ENCODE results near the gene ATRN. TPM values are rescaled to one million over a fixed set of nuclear protein-coding genes. Genes with fewer than 3 reads are reported as not detected.
"Not testable (repeated sequence)": the region's sequence is repeated elsewhere in the genome, so short reads cannot be mapped to it uniquely, and the experiment has no call there.

ATRN gene
- total RNA-seq, 1 donor from 2014 or later: 11.8 TPM

DNA sequence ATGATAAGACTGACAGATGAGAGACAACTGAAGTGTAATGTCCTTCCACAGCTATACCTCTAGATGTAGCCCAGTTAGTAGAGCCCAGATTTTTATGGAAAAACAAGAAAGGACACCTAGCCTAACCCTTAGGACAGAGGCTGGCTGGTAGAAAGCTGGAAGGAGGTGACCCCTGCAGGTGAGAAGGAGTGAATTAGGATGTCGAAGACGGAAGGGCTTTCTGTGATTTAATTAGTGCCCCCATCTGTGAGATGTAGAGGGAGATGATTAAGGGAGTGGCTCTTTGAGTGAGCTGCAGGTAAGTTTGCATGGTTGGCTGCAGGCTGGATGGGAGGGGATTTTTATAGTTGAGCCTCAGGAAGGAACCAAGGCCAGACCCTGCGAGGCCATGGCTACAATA lies 109.6 kb downstream of the ATRN start:
- H3K27me3 Mint-ChIP-seq: no peaks in the 10 kb centered on the region
- no peaks in the 10 kb centered on the region for H3K9me3 Mint-ChIP-seq
- peaks cover 15% of the 10 kb centered on the region for H3K36me3 Mint-ChIP-seq (ENCODE audit: low read depth)
- intact Hi-C loops (cut with micrococcal nuclease): no loop called here
- no peak overlapping the region for H3K27ac Mint-ChIP-seq
- no peak for DNase-seq
- no peaks in the 10 kb centered on the region for H3K4me1 Mint-ChIP-seq
- no peak overlapping the region for H3K4me3 Mint-ChIP-seq

DNA sequence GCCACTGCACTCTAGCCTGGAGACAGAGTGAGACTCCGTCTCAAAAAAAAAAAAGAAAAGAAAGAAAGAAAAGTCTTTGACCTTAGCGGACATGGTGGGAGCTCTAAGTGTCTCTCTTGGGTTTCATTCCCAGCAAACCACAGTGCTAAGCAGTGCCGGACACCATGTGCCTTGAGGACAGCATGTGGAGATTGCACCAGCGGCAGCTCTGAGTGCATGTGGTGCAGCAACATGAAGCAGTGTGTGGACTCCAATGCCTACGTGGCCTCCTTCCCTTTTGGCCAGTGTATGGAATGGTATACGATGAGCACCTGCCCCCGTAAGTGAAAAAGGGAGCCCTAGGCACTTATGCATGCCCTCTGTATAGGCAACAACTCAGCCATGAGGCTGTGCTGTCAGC lies 112.9 kb downstream of the ATRN start:
- Mint-ChIP-seq H3K4me3 (no peak overlapping the region), H3K4me1 (no peaks in the 10 kb centered on the region), H3K27ac (no peak overlapping the region), H3K36me3 (ENCODE audit: low read depth) (peaks cover 29% of the 10 kb centered on the region), H3K9me3 (no peaks in the 10 kb centered on the region), H3K27me3 (no peaks in the 10 kb centered on the region)
- no peak for DNase-seq
- intact Hi-C loops (cut with micrococcal nuclease): no loop called here

DNA sequence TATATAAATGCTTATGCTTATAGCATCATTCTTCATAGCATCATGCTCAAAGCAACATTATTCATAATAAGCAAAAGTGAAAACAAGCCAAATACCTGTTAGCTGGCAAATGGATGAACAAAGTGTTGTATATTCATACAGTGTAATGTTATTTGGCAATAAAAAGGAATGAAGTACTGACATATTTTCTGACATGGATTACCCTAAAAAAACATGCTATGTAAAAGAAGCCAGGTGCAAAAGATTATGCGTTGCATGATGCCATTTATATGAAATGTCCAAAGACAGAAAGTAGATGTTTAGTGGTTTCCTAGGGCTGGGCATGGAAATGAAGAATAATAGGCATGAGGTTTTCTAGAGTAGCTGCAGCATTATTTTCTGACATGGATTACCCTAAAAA lies 115.3 kb downstream of the ATRN start:
- Mint-ChIP-seq H3K4me1 (no peaks in the 10 kb centered on the region), H3K9me3 (no peaks in the 10 kb centered on the region), H3K4me3 (no peak overlapping the region), H3K36me3 (ENCODE audit: low read depth) (peaks cover 27% of the 10 kb centered on the region), H3K27ac (no peak overlapping the region), H3K27me3 (no peaks in the 10 kb centered on the region)
- intact Hi-C loops (cut with micrococcal nuclease): no loop called here
- no peak for DNase-seq

DNA sequence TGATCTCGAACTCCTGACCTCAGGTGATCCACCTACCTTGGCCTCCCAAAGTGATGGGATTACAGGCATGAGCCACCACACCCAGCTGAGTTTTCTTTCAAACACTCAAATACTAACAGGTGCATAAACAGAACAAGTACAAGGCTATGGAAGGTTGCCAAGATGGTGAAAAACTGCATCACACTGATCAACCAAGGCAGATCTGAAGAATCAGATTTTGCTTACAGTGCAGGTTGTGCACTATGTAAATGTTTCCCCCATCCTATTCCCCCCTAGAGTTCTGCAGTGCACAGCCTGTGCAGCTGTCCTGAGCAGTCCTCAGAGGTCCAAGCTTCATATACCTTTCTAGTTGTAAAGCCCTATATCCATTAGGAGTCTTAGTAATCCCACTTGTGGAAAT lies 119.3 kb downstream of the ATRN start:
- H3K27me3 Mint-ChIP-seq: no peaks in the 10 kb centered on the region
- no peaks in the 10 kb centered on the region for H3K9me3 Mint-ChIP-seq
- intact Hi-C loops (cut with micrococcal nuclease): no loop called here
- DNase-seq: no peak
- no peaks in the 10 kb centered on the region for H3K4me1 Mint-ChIP-seq
- H3K27ac Mint-ChIP-seq: no peak overlapping the region
- no peak overlapping the region for H3K4me3 Mint-ChIP-seq
- peaks cover 33% of the 10 kb centered on the region for H3K36me3 Mint-ChIP-seq (ENCODE audit: low read depth)

DNA sequence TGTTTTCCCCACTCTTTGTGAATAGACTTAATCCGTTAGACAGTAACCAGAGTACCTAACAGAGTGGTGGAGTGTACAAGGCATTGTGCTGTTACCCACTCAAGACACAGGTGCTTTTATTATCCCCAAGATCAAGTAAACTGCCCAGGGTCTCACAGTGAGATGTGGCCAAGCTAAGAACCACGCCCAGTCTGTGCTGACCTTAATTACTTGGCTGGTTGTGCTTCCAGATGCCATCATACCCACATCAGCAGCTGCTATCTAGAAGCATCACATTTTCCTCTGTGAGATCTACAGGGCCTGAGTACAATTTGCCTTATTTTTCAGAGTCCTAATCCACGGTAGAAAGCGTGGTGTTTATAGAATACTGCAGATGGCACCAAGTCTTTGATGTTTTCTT lies 122.1 kb downstream of the ATRN start:
- no peaks in the 10 kb centered on the region for H3K27me3 Mint-ChIP-seq
- DNase-seq: no peak
- peaks cover 16% of the 10 kb centered on the region for H3K36me3 Mint-ChIP-seq (ENCODE audit: low read depth)
- no peak overlapping the region for H3K4me3 Mint-ChIP-seq
- H3K27ac Mint-ChIP-seq: no peak overlapping the region
- intact Hi-C loops (cut with micrococcal nuclease): no loop called here
- H3K4me1 Mint-ChIP-seq: no peaks in the 10 kb centered on the region
- H3K9me3 Mint-ChIP-seq: no peaks in the 10 kb centered on the region

DNA sequence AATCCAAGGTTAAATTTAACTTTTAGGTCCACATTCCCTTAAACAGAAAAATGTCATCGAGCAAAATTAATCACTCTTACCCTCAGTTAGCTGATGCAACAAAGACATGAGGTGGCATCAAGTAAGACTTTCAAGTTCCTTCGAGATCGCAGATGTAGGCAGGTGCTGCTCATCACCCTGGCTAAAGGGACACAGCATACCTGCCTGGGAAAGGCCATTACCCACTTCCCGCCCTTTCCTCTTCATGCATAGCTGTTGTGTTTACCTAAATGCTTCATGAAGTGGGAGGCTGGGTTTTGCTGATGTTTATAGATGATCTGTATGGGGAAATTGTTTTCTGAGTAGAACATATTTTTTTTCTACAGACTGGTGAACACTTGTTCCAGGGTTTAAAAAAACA lies 124.7 kb downstream of the ATRN start:
- no peaks in the 10 kb centered on the region for H3K27me3 Mint-ChIP-seq
- H3K4me3 Mint-ChIP-seq: no peak overlapping the region
- H3K27ac Mint-ChIP-seq: no peak overlapping the region
- peaks cover 16% of the 10 kb centered on the region for H3K36me3 Mint-ChIP-seq (ENCODE audit: low read depth)
- no peaks in the 10 kb centered on the region for H3K9me3 Mint-ChIP-seq
- intact Hi-C loops (cut with micrococcal nuclease): no loop called here
- H3K4me1 Mint-ChIP-seq: no peaks in the 10 kb centered on the region
- no peak for DNase-seq

DNA sequence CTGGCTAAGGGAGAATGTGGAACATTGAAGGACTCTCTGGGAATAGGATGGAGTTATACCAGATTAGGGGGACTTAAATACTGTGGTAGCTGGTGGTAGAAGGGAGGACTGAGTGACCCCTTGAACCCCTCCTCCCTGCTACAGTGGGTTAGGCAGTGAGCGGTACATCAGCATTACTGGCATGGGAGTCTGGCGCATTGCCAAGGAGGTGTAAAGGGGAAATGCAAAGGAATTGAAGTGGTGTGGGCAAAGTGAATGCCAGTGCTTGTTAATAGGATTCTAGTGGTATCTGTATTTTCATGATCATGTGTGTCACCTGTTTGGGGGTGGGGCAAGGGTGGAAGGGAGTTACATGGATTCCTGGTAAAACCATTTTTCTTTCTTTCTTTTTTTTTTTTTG lies 132.3 kb downstream of the ATRN start:
- no peak overlapping the region for H3K4me3 Mint-ChIP-seq
- H3K9me3 Mint-ChIP-seq: no peaks in the 10 kb centered on the region
- H3K36me3 Mint-ChIP-seq (ENCODE audit: low read depth): peaks cover 13% of the 10 kb centered on the region
- DNase-seq: no peak
- H3K4me1 Mint-ChIP-seq: peaks cover 3% of the 10 kb centered on the region
- H3K27ac Mint-ChIP-seq: peak overlapping the region; percentile 10
- no peaks in the 10 kb centered on the region for H3K27me3 Mint-ChIP-seq
- intact Hi-C loops (cut with micrococcal nuclease): no loop called here

DNA sequence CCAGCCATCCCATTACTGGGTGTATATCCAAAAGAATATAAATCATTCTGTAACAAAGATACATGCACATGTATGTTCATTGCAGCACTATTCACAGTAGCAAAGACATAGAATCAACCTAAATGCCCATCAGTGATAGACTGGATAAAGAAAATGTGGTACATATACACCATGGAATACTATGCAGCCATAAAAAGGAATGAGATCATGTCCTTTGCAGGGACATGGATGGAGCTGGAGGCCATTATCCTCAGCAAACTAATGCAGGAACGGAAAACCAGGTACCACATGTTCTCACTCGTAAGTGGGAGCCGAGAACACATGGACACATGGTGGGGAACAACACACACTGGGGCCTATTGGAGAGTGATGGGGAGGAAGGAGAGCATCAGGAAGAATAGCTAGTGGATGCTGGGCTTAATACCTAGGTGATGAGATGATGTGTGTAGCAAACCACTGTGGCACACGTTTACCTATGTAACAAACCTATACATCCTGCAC lies 134.6 kb downstream of the ATRN start:
- H3K36me3 Mint-ChIP-seq (ENCODE audit: low read depth): peaks cover 17% of the 10 kb centered on the region
- H3K4me3 Mint-ChIP-seq; H3K27me3 Mint-ChIP-seq; DNase-seq; H3K9me3 Mint-ChIP-seq; intact Hi-C loops (cut with micrococcal nuclease); H3K27ac Mint-ChIP-seq; H3K4me1 Mint-ChIP-seq: not testable (repeated sequence)

DNA sequence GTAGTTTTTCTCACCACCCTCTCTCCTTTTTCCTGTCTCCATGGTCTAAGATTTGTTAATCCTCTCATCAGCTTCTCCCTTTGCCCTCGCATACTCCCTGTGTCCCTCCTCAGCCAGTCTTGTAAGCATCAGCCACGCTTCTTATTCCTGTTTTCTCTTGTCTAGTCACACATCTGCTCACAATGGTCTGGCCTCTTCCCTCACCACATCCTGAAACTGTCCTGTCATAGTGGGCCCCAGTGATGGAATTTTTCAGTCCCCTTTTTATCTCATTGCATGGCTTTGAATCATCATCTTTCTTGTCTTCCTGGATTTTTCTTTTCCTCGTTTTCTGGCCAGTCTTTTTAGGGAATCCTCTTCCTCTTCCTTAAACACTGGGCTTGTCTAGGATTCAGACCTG lies 135.2 kb downstream of the ATRN start:
- DNase-seq: no peak
- intact Hi-C loops (cut with micrococcal nuclease): no loop called here
- H3K4me3 Mint-ChIP-seq: no peak overlapping the region
- H3K27ac Mint-ChIP-seq: no peak overlapping the region
- no peaks in the 10 kb centered on the region for H3K27me3 Mint-ChIP-seq
- no peaks in the 10 kb centered on the region for H3K9me3 Mint-ChIP-seq
- peaks cover 17% of the 10 kb centered on the region for H3K36me3 Mint-ChIP-seq (ENCODE audit: low read depth)
- H3K4me1 Mint-ChIP-seq: peaks cover 3% of the 10 kb centered on the region

DNA sequence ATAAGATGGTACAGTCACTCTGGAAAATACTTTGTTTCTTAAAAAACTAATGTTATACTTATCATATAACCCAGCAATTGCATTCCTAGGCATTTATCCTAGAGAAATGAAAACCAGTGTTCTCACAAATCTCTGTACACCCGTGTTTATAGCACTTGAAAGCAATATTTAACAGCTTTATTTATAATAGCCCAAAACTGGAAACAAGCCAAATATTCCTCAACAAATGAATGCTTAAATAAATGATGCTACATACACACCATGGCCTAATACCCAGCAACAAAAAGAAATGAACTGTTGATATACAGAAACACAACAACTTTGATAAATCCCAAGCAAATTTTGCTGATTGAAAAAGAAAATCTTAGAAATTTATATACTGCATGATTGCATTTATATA lies 141.1 kb downstream of the ATRN start:
- intact Hi-C loops (cut with micrococcal nuclease): no loop called here

DNA sequence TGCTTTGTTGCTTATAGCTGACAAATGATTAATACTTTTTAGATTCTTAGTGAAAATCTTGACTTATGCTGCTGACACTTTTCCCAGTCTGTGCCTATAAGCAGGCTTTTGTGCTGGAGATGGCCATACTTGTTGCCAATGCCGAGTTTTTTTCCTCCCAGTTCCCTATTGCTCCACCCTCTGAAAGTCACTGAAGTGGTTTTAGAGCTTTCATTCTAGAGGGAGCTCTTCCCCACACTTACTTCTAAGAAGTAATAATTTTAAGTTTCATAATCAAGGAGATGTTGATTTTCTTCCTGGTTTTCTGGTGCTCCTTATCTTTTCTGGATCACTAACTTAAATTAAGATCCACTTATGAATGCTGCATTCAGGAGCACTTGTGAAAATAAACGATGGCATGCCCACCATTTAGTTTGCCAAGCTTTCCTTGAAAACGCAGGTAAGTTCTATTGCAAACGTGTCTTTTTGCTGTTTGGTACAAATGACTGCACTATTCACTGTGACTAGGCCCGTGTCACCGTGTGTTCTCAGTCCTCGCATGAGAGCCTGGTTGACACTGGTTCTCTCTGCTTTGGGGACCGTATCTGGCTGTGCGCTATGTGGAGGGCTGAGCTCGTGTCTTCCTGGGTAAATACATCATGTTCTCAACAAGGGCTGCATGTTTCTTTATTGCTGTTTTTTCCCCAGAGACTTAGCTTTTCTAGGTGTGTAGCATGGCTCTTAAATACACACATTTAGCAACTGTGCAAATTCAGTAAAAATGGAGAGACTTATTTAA lies 142.2 kb downstream of the ATRN start:
- Mint-ChIP-seq H3K27ac (no peak overlapping the region), H3K9me3 (no peaks in the 10 kb centered on the region), H3K4me3 (no peak overlapping the region), H3K27me3 (no peaks in the 10 kb centered on the region), H3K36me3 (ENCODE audit: low read depth) (peaks cover 4% of the 10 kb centered on the region), H3K4me1 (no peaks in the 10 kb centered on the region)
- intact Hi-C loops (cut with micrococcal nuclease): no loop called here
- DNase-seq: no peak

More for the DNA sequence above, 141.1 kb downstream of the ATRN start:
- peaks cover 4% of the 10 kb centered on the region for H3K36me3 Mint-ChIP-seq (ENCODE audit: low read depth)
- no peak overlapping the region for H3K27ac Mint-ChIP-seq
- H3K9me3 Mint-ChIP-seq: no peaks in the 10 kb centered on the region
- no peak for DNase-seq
- no peaks in the 10 kb centered on the region for H3K4me1 Mint-ChIP-seq
- H3K27me3 Mint-ChIP-seq: no peaks in the 10 kb centered on the region
- no peak overlapping the region for H3K4me3 Mint-ChIP-seq

DNA sequence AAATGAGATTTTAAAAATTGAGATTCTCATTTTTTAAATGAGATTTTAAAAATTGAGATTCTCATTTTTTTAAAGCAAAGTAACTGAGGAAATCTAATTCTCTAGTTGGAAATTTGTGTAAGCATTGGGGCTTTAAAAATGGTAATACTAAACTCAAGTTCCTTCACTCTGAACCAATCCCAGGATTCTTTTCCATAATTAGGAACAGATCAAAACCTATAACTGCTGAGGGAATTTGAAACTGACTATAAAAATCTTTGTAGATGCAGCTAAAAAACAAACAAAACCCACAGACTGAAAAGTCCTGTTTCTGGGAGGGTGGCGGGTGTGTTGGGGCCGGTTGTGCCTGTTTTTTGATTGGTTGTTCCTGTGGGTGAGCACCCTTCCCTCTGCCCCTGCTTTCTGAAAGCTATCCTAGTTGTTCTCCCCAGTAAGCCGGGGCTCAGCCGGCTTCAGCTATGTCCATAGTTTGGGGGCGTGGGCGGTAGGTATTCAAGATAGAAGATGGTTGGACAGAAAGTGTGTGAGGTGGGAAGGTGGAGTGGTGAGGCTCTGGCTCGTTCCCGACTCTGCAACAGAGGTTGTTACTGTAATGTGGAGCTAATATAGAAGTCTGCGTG lies 143.1 kb downstream of the ATRN start:
- Mint-ChIP-seq H3K36me3 (ENCODE audit: low read depth) (peaks cover 4% of the 10 kb centered on the region), H3K27ac (no peak overlapping the region), H3K9me3 (no peaks in the 10 kb centered on the region), H3K27me3 (no peaks in the 10 kb centered on the region), H3K4me1 (no peaks in the 10 kb centered on the region), H3K4me3 (no peak overlapping the region)
- intact Hi-C loops (cut with micrococcal nuclease): no loop called here
- no peak for DNase-seq

DNA sequence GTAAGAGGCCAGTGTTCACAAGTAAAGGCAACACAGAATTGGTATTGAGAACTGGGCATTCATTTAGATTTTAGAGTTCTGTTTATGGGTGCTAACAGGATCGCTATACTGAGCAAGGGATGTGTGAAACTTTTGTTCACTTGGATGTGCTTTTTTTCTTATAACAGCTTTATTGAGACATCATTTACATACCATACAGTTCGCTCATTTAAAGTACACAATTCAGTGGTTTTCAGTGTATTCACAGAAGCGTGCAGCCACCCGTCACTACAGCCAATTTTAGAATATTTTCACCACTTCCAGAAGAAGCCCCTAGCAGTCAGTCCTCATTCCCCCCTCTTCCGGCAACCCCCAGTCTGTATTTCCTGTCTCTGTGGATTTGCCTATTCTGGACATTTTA lies 143.6 kb downstream of the ATRN start:
- intact Hi-C loops (cut with micrococcal nuclease): no loop called here
- H3K9me3 Mint-ChIP-seq: no peaks in the 10 kb centered on the region
- no peak for DNase-seq

DNA sequence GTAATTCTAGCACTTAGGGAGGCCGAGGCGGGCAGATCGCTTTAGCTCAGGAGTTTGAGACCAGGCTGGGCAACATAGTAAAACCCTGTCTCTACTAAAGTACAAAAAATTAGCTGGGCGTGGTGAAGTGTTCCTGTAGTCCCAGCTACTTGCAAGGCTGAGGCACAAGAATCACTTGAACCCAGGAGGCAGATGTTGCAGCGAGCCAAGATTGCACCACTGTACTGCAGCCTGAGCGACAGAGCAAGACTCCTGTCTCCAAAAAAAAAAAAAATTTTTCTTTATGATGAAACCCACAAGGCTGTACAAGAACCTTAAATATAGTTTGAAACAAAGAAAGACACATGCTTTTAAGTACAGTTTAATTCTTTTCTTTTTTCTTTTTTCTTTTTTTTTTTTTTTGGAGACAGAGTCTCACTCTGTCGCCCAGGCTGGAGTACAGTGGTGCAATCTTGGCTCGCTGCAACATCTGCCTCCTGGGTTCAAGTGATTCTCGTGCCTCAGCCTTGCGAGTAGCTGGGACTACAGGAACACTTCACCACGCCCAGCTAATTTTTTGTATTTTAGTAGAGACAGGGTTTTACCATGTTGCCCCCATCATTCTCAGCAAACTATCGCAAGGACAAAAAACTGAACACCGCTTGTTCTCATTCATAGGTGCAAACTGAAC lies 144.5 kb downstream of the ATRN start:
- H3K27me3 Mint-ChIP-seq; H3K36me3 Mint-ChIP-seq (ENCODE audit: low read depth); H3K9me3 Mint-ChIP-seq; intact Hi-C loops (cut with micrococcal nuclease); H3K4me1 Mint-ChIP-seq; H3K27ac Mint-ChIP-seq; DNase-seq; H3K4me3 Mint-ChIP-seq: not testable (repeated sequence)

More for the DNA sequence above, 143.6 kb downstream of the ATRN start:
- H3K27ac Mint-ChIP-seq: no peak overlapping the region
- no peak overlapping the region for H3K4me3 Mint-ChIP-seq
- H3K27me3 Mint-ChIP-seq: no peaks in the 10 kb centered on the region
- H3K36me3 Mint-ChIP-seq (ENCODE audit: low read depth): no peaks in the 10 kb centered on the region
- H3K4me1 Mint-ChIP-seq: no peaks in the 10 kb centered on the region
